IPS DF 6.9 (cell line): Measurements from ENCODE around the gene PPP2R2B.

ENCODE experiments used
- DNase-seq: peaks from one replicate; pipeline ENCODE4 v3.0.0-alpha.2; 2013; ENCODE audit warnings: low read depth, low spot score
- H3K27ac ChIP-seq: one replicate; pipeline ENCODE4 v1.5.1; 2013; ENCODE audit warnings: low read length, control low read depth
- H3K27me3 ChIP-seq: 2 replicates; pipeline ENCODE4 v1.6.1; 2013; ENCODE audit warnings: mild to moderate bottlenecking, low read length; ENCODE audit not compliant: control insufficient read depth, insufficient read depth
- H3K36me3 ChIP-seq: 2 replicates; pipeline ENCODE4 v1.6.1; 2013; ENCODE audit warnings: low read length; ENCODE audit not compliant: control insufficient read depth, insufficient read depth
- H3K4me1 ChIP-seq: 2 replicates; pipeline ENCODE4 v1.6.1; 2013; ENCODE audit warnings: low read length; ENCODE audit not compliant: control insufficient read depth, insufficient read depth
- H3K4me3 ChIP-seq: 2 replicates; pipeline ENCODE4 v1.5.1; 2013; ENCODE audit warnings: mild to moderate bottlenecking, low read length
- H3K9me3 ChIP-seq: 2 replicates; pipeline ENCODE4 v1.6.1; 2013; ENCODE audit warnings: low read length, inconsistent platforms; ENCODE audit not compliant: control insufficient read depth, insufficient read depth
- WGBS: extraction: QIAGEN DNeasy Blood & Tissue Kit; methylation state at CpG from one replicate; pipeline ENCODE4 v1.1.7; 2013; ENCODE audit warnings: mixed read lengths, missing lambda C conversion rate; ENCODE audit not compliant: insufficient read length, insufficient coverage; 5-methylcytosine and 5-hydroxymethylcytosine counted together

PPP2R2B gene

GRCh38 chr5:146904890-146905289 is 26.3 kb upstream of the PPP2R2B start:
- no CpG with 5 or more reads among the region's 1 CpG for WGBS
- H3K36me3 ChIP-seq, result no peaks in the 10 kb centered on the region
- no peak overlapping the region for H3K4me3 ChIP-seq
- no peaks in the 10 kb centered on the region for H3K4me1 ChIP-seq
- H3K9me3 ChIP-seq, result no peaks in the 10 kb centered on the region
- DNase-seq, result no peak
- H3K27ac ChIP-seq, result no peak overlapping the region
- no peaks in the 10 kb centered on the region for H3K27me3 ChIP-seq

- no peaks in the 10 kb centered on the region for H3K4me1 ChIP-seq
- no peak overlapping the region for H3K4me3 ChIP-seq
- no peak overlapping the region for H3K27ac ChIP-seq
- H3K9me3 ChIP-seq, result no peaks in the 10 kb centered on the region
- no peaks in the 10 kb centered on the region for H3K36me3 ChIP-seq
- no peak for DNase-seq
- WGBS, result no CpG with 5 or more reads among the region's 1 CpG
- no peaks in the 10 kb centered on the region for H3K27me3 ChIP-seq
These were observed 25.2 kb upstream of the PPP2R2B start for GRCh38 chr5:146903789-146904188.

DNA sequence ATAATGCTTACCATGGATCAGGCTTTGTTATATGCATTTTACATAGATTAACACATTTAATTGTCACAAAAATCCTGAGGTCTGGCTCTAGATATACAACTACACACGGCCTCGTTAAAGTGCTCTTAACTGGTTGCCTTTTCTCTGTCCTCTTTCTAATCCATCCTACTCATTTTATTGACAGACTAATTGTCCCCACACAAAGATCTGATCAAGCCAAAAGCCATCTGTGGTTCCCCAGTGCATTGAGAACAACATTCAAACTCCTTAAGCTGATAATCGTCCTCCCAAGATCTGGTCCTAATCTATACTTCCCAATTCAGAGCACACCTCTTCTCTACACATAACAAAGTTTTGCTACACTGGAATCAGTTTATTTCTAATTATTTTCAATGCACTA is 23.9 kb upstream of the PPP2R2B start:
- Histone ChIP-seq H3K27me3 (no peaks in the 10 kb centered on the region), H3K36me3 (no peaks in the 10 kb centered on the region), H3K4me3 (no peak overlapping the region), H3K9me3 (no peaks in the 10 kb centered on the region), H3K4me1 (no peaks in the 10 kb centered on the region), H3K27ac (no peak overlapping the region)
- no peak for DNase-seq
- no CpG with 5 or more reads among the region's 3 CpGs for WGBS

- H3K9me3 ChIP-seq, result no peaks in the 10 kb centered on the region
- DNase-seq, result no peak
- H3K4me1 ChIP-seq, result no peaks in the 10 kb centered on the region
- no CpG with 5 or more reads among the region's 3 CpGs for WGBS
- H3K27ac ChIP-seq, result no peak overlapping the region
- no peaks in the 10 kb centered on the region for H3K27me3 ChIP-seq
- no peaks in the 10 kb centered on the region for H3K36me3 ChIP-seq
- H3K4me3 ChIP-seq, result no peak overlapping the region
These were observed 18.5 kb upstream of the PPP2R2B start for GRCh38 chr5:146897061-146897460.

GRCh38 chr5:146894753-146895521 is 16.4 kb upstream of the PPP2R2B start:
- H3K4me1 ChIP-seq, result no peaks in the 10 kb centered on the region
- H3K27ac ChIP-seq, result no peak overlapping the region
- DNase-seq, result no peak
- H3K4me3 ChIP-seq, result no peak overlapping the region
- H3K9me3 ChIP-seq, result no peaks in the 10 kb centered on the region
- no peaks in the 10 kb centered on the region for H3K36me3 ChIP-seq
- no peaks in the 10 kb centered on the region for H3K27me3 ChIP-seq
- no CpG with 5 or more reads among the region's 4 CpGs for WGBS

GRCh38 chr5:146893991-146894390 is 15.4 kb upstream of the PPP2R2B start:
- no peak overlapping the region for H3K27ac ChIP-seq
- WGBS, result no CpG with 5 or more reads among the region's 3 CpGs
- H3K27me3 ChIP-seq, result no peaks in the 10 kb centered on the region
- DNase-seq, result no peak
- H3K9me3 ChIP-seq, result no peaks in the 10 kb centered on the region
- H3K4me3 ChIP-seq, result no peak overlapping the region
- H3K4me1 ChIP-seq, result no peaks in the 10 kb centered on the region
- H3K36me3 ChIP-seq, result no peaks in the 10 kb centered on the region

DNA sequence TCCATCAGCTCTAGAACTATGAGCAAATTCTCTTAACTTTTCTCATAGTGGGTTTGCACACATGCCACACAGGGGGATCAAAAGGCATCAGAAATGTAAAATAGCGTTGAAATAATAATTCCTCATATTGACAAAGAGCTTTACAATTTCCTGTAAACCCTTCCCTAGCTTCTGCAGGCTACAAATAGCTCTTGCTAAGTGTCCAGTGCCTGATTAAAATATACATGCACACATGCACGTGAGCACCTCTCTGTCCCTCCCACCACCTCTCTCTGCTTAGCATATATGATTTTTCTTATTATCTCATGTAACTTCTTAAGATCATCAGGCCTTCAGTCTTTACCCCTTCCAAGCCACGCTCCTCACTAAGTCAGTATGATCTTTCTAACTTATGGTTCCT is 13.7 kb upstream of the PPP2R2B start:
- Histone ChIP-seq H3K27me3 (no peaks in the 10 kb centered on the region), H3K4me3 (no peak overlapping the region), H3K36me3 (no peaks in the 10 kb centered on the region), H3K9me3 (no peaks in the 10 kb centered on the region), H3K27ac (no peak overlapping the region), H3K4me1 (no peaks in the 10 kb centered on the region)
- no peak for DNase-seq
- no CpG with 5 or more reads among the region's 3 CpGs for WGBS

GRCh38 chr5:146891511-146891910 is 13.0 kb upstream of the PPP2R2B start:
- WGBS, result no CpG with 5 or more reads among the region's 1 CpG
- Histone ChIP-seq H3K4me3 (no peak overlapping the region), H3K27ac (no peak overlapping the region), H3K27me3 (no peaks in the 10 kb centered on the region), H3K36me3 (no peaks in the 10 kb centered on the region), H3K4me1 (no peaks in the 10 kb centered on the region), H3K9me3 (no peaks in the 10 kb centered on the region)
- DNase-seq, result no peak

DNA sequence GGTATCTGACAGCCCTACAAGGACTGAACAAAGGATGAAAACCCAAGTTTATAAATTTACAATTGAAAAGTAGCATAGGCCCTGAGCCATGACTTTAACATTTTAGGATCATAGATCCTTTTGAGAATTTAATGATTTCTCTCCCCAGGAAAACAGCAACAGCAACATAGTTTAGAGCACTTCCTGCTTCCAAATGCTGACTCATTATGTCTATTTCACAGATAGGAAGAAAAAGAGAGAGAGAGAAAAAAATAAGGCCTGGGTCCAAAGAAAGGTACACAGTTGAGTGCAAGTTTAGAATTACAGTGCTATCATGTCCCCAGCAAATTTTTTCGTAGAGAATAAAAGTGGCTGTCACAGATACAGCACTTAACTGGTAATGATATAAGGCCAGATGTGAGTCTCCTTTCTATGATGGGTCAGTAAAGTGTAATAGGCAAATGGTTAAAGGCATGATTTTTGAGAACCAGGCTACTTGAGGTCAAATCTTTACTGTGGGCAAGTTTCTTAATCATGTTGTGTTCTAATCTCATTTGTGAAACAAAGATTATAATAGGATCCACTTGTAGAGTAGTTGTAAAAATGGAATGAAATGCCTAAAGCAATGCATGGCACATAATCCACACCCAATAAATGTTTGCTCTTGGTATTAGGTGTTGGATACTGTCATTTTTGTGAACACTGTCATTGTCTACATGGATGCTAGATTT is 12.3 kb upstream of the PPP2R2B start:
- Histone ChIP-seq H3K27me3 (no peaks in the 10 kb centered on the region), H3K4me1 (no peaks in the 10 kb centered on the region), H3K4me3 (no peak overlapping the region), H3K27ac (no peak overlapping the region), H3K36me3 (no peaks in the 10 kb centered on the region), H3K9me3 (no peaks in the 10 kb centered on the region)
- no peak for DNase-seq
- WGBS, result no CpG with 5 or more reads among the region's 1 CpG

DNA sequence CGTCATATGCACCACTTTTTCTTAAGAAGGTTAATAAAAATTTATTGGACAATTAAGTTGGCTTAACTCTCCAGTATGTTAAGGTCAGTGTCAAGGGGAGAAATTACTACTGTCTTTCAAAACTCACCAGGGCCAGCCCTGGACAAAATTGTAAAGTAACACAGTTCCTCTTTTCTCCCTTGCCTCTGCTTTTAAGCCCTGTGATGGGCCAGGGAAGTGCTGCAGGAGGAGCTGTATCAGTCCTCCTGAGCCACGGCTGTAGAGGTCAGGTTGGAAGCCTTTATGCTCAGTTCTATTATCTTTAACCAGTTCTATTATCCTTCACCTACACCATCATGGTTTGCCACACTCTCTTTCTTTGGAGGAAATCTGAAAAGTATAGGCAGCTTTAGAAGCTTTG is 11.5 kb upstream of the PPP2R2B start:
- no peak for DNase-seq
- H3K4me1 ChIP-seq, result no peaks in the 10 kb centered on the region

GRCh38 chr5:146889169-146889568 is 10.6 kb upstream of the PPP2R2B start:
- no peaks in the 10 kb centered on the region for H3K27me3 ChIP-seq
- no peaks in the 10 kb centered on the region for H3K4me1 ChIP-seq
- no peak for DNase-seq
- H3K27ac ChIP-seq, result no peak overlapping the region
- no peaks in the 10 kb centered on the region for H3K9me3 ChIP-seq
- WGBS, result no CpG with 5 or more reads among the region's 1 CpG
- H3K4me3 ChIP-seq, result no peak overlapping the region
- H3K36me3 ChIP-seq, result no peaks in the 10 kb centered on the region

More for the DNA sequence above, 11.5 kb upstream of the PPP2R2B start:
- WGBS, result no CpG with 5 or more reads among the region's 2 CpGs
- Histone ChIP-seq H3K36me3 (no peaks in the 10 kb centered on the region), H3K27me3 (no peaks in the 10 kb centered on the region), H3K4me3 (no peak overlapping the region), H3K9me3 (no peaks in the 10 kb centered on the region), H3K27ac (no peak overlapping the region)
